ENCODE measurements around the gene RHBDF2. TPM values are rescaled to one million over a fixed set of nuclear protein-coding genes. Genes with fewer than 3 reads are reported as not detected.

The RHBDF2 gene
- total RNA-seq, 1 experiment from 2014 or later: 39.6 TPM

GRCh38 chr17:76459674-76460073, 41.5 kb downstream of the RHBDF2 start:
- TF ChIP-seq CTCF (conservative IDR thresholded peaks at IDR 0.05): no peak
- no peak for TF ChIP-seq EZH2 (IDR thresholded peaks at IDR 0.05; ENCODE audit: low read depth)
- Histone ChIP-seq H3K27me3 (ENCODE audit: insufficient read depth, low read depth) (no peaks in the 10 kb centered on the region), H3K9me3 (ENCODE audit: insufficient read depth, low read depth) (no peaks in the 10 kb centered on the region), H3K9me2 (ENCODE audit: insufficient read depth) (no peaks in the 10 kb centered on the region), H3K4me1 (replicated peaks; ENCODE audit: insufficient read depth) (no peaks in the 10 kb centered on the region), H3F3A (ENCODE audit: insufficient read depth, low read depth) (no peaks in the 10 kb centered on the region), H3K4me2 (no peak overlapping the region), H3K36me3 (ENCODE audit: low read depth) (no peaks in the 10 kb centered on the region), H3K4me3 (no peak overlapping the region), H3K79me2 (ENCODE audit: low read depth) (no peaks in the 10 kb centered on the region), H2AFZ (no peak overlapping the region), H4K20me1 (ENCODE audit: insufficient read depth) (no peaks in the 10 kb centered on the region), H3K27ac (no peak overlapping the region)
- CTCF ChIA-PET: interaction anchor here (0.5 to 1.4 kb wide), 4 partner anchors 16 to 142 kb away, joined by 3 to 15 read pairs (median 9); no protein-coding TSS in a partner anchor
- intact Hi-C loops (cut with micrococcal nuclease; ENCODE audit: unreplicated experiment): loop anchor here (1.0 to 10.0 kb wide), 3 partner anchors 47 to 605 kb away; partner anchors contain the start of gene MXRA7
- POLR2A ChIA-PET (ENCODE audit: unreplicated experiment): no interaction called here
- no peak for DNase-seq
- BruUV-seq (replicated peaks): no TSS peak

GRCh38 chr17:76458580-76459490, 42.4 kb downstream of the RHBDF2 start:
- POLR2A ChIA-PET (ENCODE audit: unreplicated experiment): interaction anchor here (0.6 kb wide), 3 partner anchors 45 to 326 kb away, joined by 3 to 15 read pairs (median 9); partner anchors contain the start of gene ST6GALNAC2
- no peaks in the 10 kb centered on the region for H3K27me3 ChIP-seq (ENCODE audit: insufficient read depth, low read depth)

DNA sequence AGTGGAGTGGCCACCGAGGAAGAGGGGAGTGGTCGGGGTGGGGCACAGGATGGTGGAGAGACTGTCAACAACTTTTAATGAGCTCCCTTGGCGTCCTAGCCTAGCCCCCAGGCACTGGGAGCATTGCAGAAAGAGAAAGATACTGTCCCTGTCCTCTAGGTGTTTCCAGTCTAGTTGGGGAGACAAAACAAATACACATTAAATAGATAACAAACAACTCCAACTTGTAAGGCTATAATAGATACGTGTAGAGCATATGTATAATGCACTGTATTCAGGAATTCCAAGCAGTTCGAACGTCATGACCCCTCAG, 47.8 kb downstream of the RHBDF2 start:
- H3K9me2 ChIP-seq (ENCODE audit: insufficient read depth): no peaks in the 10 kb centered on the region
- peaks cover 18% of the 10 kb centered on the region for H3K4me1 ChIP-seq (replicated peaks; ENCODE audit: insufficient read depth)
- no peak overlapping the region for H3K27ac ChIP-seq
- DNase-seq: no peak
- H3F3A ChIP-seq (ENCODE audit: insufficient read depth, low read depth): peaks cover 9% of the 10 kb centered on the region
- no peak overlapping the region for H3K4me2 ChIP-seq
- no peaks in the 10 kb centered on the region for H3K36me3 ChIP-seq (ENCODE audit: low read depth)
- H4K20me1 ChIP-seq (ENCODE audit: insufficient read depth): peaks cover 9% of the 10 kb centered on the region; the same call in 1 of the 2 replicates
- intact Hi-C loops (cut with micrococcal nuclease; ENCODE audit: unreplicated experiment): no loop called here
- no peaks in the 10 kb centered on the region for H3K9me3 ChIP-seq (ENCODE audit: insufficient read depth, low read depth)
- ChIA-PET POLR2A (ENCODE audit: unreplicated experiment) (no interaction called here), CTCF (interaction anchor here (0.6 kb wide), 1 partner anchor 18 kb away, joined by 4 read pairs; no protein-coding TSS in a partner anchor)
- H2AFZ ChIP-seq: no peak overlapping the region
- H3K4me3 ChIP-seq: no peak overlapping the region
- peaks cover 38% of the 10 kb centered on the region for H3K79me2 ChIP-seq (ENCODE audit: low read depth)
- TF ChIP-seq EZH2 (IDR thresholded peaks at IDR 0.05; ENCODE audit: low read depth) (no peak), CTCF (conservative IDR thresholded peaks at IDR 0.05) (no peak; the same call in 1 of the 2 replicates)
- no peaks in the 10 kb centered on the region for H3K27me3 ChIP-seq (ENCODE audit: insufficient read depth, low read depth)
- no TSS peak for BruUV-seq (replicated peaks)

More at GRCh38 chr17:76458580-76459490, 42.4 kb downstream of the RHBDF2 start:
- no TSS peak for BruUV-seq (replicated peaks)
- H3K4me2 ChIP-seq: no peak overlapping the region
- H3K4me3 ChIP-seq: no peak overlapping the region
- H3K27ac ChIP-seq: no peak overlapping the region
- no peak overlapping the region for H2AFZ ChIP-seq
- no peaks in the 10 kb centered on the region for H4K20me1 ChIP-seq (ENCODE audit: insufficient read depth)
- no peaks in the 10 kb centered on the region for H3K79me2 ChIP-seq (ENCODE audit: low read depth)
- DNase-seq: peak in 1 of 2 experiments; percentile 60
- CTCF ChIA-PET: interaction anchor here (0.5 to 1.9 kb wide), 18 partner anchors 9 to 962 kb away, joined by 3 to 15 read pairs (median 4); partner anchors contain the start of genes PRPSAP1 and SPHK1
- H3K36me3 ChIP-seq (ENCODE audit: low read depth): no peaks in the 10 kb centered on the region
- intact Hi-C loops (cut with micrococcal nuclease; ENCODE audit: unreplicated experiment): loop anchor here (1.0 kb wide), 1 partner anchor 51 kb away; no protein-coding TSS in a partner anchor
- no peaks in the 10 kb centered on the region for H3K9me2 ChIP-seq (ENCODE audit: insufficient read depth)
- H3K4me1 ChIP-seq (replicated peaks; ENCODE audit: insufficient read depth): no peaks in the 10 kb centered on the region
- peaks cover 2% of the 10 kb centered on the region for H3F3A ChIP-seq (ENCODE audit: insufficient read depth, low read depth)
- TF ChIP-seq EZH2 (IDR thresholded peaks at IDR 0.05; ENCODE audit: low read depth) (no peak), CTCF (conservative IDR thresholded peaks at IDR 0.05) (peak; percentile 60)
- no peaks in the 10 kb centered on the region for H3K9me3 ChIP-seq (ENCODE audit: insufficient read depth, low read depth)

Data from PC-9 (cell line).